Measurements from ENCODE around the gene RANBP3.

- no peak for TF ChIP-seq GATA3 (IDR thresholded peaks at IDR 0.05; ENCODE audit: low read depth, low read length)
- no peak for TF ChIP-seq GATA2 (IDR thresholded peaks at IDR 0.05; ENCODE audit: low read depth, low read length)
Measured at GRCh38 chr19:5921516-5922160, 56.3 kb downstream of the RANBP3 start.

Measured in SH-SY5Y (cell line).